H9 (cell line): Measurements from ENCODE around the gene CLCN3. TPM values are rescaled to one million over a fixed set of nuclear protein-coding genes. Genes with fewer than 3 reads are reported as not detected.

ENCODE experiments used
- DNase-seq: peaks from one replicate; pipeline ENCODE4 v3.0.0-alpha.2; 2017
- H2AFZ ChIP-seq: one replicate; pipeline ENCODE4 v1.6.1; 2013; ENCODE audit warnings: mild to moderate bottlenecking, low read length, control low read depth, moderate library complexity
- H2AK5ac ChIP-seq: 2 replicates; pipeline ENCODE4 v1.6.1; 2013; ENCODE audit warnings: low read length, control low read depth, mixed read lengths; ENCODE audit not compliant: insufficient read length
- H2BK120ac ChIP-seq: one replicate; pipeline ENCODE4 v1.6.1; 2013; ENCODE audit warnings: low read depth, mild to moderate bottlenecking, low read length, control low read depth, inconsistent platforms; ENCODE audit not compliant: poor library complexity, severe bottlenecking
- H2BK12ac ChIP-seq: 2 replicates; pipeline ENCODE4 v1.6.1; 2013; ENCODE audit warnings: low read length, control low read depth, mixed read lengths, low read depth; ENCODE audit not compliant: insufficient read length
- H2BK15ac ChIP-seq: 2 replicates; pipeline ENCODE4 v1.6.1; 2013; ENCODE audit warnings: low read depth, low read length, control low read depth
- H2BK20ac ChIP-seq: one replicate; pipeline ENCODE4 v1.6.1; 2013; ENCODE audit warnings: low read depth, mild to moderate bottlenecking, low read length, control low read depth, inconsistent platforms; ENCODE audit not compliant: poor library complexity, severe bottlenecking
- H2BK5ac ChIP-seq: 2 replicates; pipeline ENCODE4 v1.6.1; 2013; ENCODE audit warnings: low read length, control low read depth, mixed read lengths; ENCODE audit not compliant: insufficient read length
- H3K14ac ChIP-seq: 2 replicates; pipeline ENCODE4 v1.6.1; 2013; ENCODE audit warnings: low read length, control low read depth; ENCODE audit not compliant: insufficient read depth
- H3K18ac ChIP-seq: 2 replicates; pipeline ENCODE4 v1.6.1; 2013; ENCODE audit warnings: low read depth, mild to moderate bottlenecking, mixed read lengths, low read length, control low read depth; ENCODE audit not compliant: insufficient read length
- H3K23ac ChIP-seq: 2 replicates; pipeline ENCODE4 v1.6.1; 2013; ENCODE audit warnings: low read length, control low read depth, mixed read lengths, low read depth; ENCODE audit not compliant: insufficient read length
- H3K23me2 ChIP-seq: 2 replicates; pipeline ENCODE4 v1.6.1; 2013; ENCODE audit warnings: low read depth, mild to moderate bottlenecking, mixed read lengths, low read length, control low read depth; ENCODE audit not compliant: insufficient read length, poor library complexity, severe bottlenecking
- H3K27ac ChIP-seq: 2 replicates; pipeline ENCODE4 v1.5.1; 2013; ENCODE audit warnings: low read length, control low read depth, mixed read lengths, low read depth; ENCODE audit not compliant: insufficient read length
- H3K27me3 ChIP-seq: 2 replicates; pipeline ENCODE4 v1.6.1; 2013; ENCODE audit warnings: low read length, control low read depth, inconsistent platforms; ENCODE audit not compliant: insufficient read depth
- H3K4ac ChIP-seq: 2 replicates; pipeline ENCODE4 v1.6.1; 2013; ENCODE audit warnings: low read depth, mild to moderate bottlenecking, control low read depth, inconsistent platforms, low read length, moderate library complexity
- H3K4me1 ChIP-seq: 2 replicates; pipeline ENCODE4 v1.6.1; 2013; ENCODE audit warnings: low read length, control low read depth, inconsistent platforms; ENCODE audit not compliant: insufficient read depth
- H3K4me2 ChIP-seq: 2 replicates; pipeline ENCODE4 v1.6.1; 2013; ENCODE audit warnings: low read length, control low read depth, mixed read lengths; ENCODE audit not compliant: insufficient read length, insufficient read depth
- H3K56ac ChIP-seq: 2 replicates; pipeline ENCODE4 v1.6.1; 2013; ENCODE audit warnings: low read depth, mild to moderate bottlenecking, mixed read lengths, low read length, control low read depth; ENCODE audit not compliant: insufficient read length
- H3K79me1 ChIP-seq: 2 replicates; pipeline ENCODE4 v1.6.1; 2013; ENCODE audit warnings: low read depth, mild to moderate bottlenecking, moderate library complexity, low read length, control low read depth, inconsistent platforms; ENCODE audit not compliant: insufficient read depth, poor library complexity, severe bottlenecking
- H3K79me2 ChIP-seq: 2 replicates; pipeline ENCODE4 v1.6.1; 2013; ENCODE audit warnings: low read length, control low read depth, inconsistent platforms; ENCODE audit not compliant: insufficient read depth
- H3K9ac ChIP-seq: 2 replicates; pipeline ENCODE4 v1.6.1; 2013; ENCODE audit warnings: low read length, control low read depth, mixed read lengths; ENCODE audit not compliant: insufficient read length; ENCODE audit errors: extremely low read depth
- H3K9me3 ChIP-seq: one replicate; pipeline ENCODE4 v1.6.1; 2013; ENCODE audit warnings: low read depth, low read length, inconsistent platforms; ENCODE audit not compliant: control insufficient read depth
- H3T11ph ChIP-seq: one replicate; pipeline ENCODE4 v1.6.1; 2013; ENCODE audit warnings: mild to moderate bottlenecking, low read length, control low read depth, inconsistent platforms
- H4K20me1 ChIP-seq: one replicate; pipeline ENCODE4 v1.6.1; 2013; ENCODE audit not compliant: control insufficient read depth, insufficient read length, insufficient read depth
- H4K5ac ChIP-seq: 2 replicates; pipeline ENCODE4 v1.6.1; 2013; ENCODE audit warnings: low read depth, mild to moderate bottlenecking, mixed read lengths, low read length, control low read depth; ENCODE audit not compliant: insufficient read length
- H4K8ac ChIP-seq: replicated peaks from 2 replicates; pipeline ENCODE4 v1.6.1; 2013; ENCODE audit warnings: low read length, control low read depth, mixed read lengths, low read depth; ENCODE audit not compliant: insufficient read length
- H4K91ac ChIP-seq: 2 replicates; pipeline ENCODE4 v1.6.1; 2013; ENCODE audit warnings: low read depth, mild to moderate bottlenecking, moderate library complexity, mixed read lengths, low read length, control low read depth; ENCODE audit not compliant: insufficient read length
- H3K27ac Mint-ChIP-seq, 3 experiments: 2 replicates in 2 of 3; 3 replicates in 1 of 3; pipeline ENCODE4 v1.8.0; 2020 to 2021; ENCODE audit warnings: mixed read lengths in 3 of 3, mild to moderate bottlenecking in 1 of 3, moderate library complexity in 1 of 3
- H3K27me3 Mint-ChIP-seq: 2 replicates; pipeline ENCODE4 v1.8.0; 2021; ENCODE audit warnings: low read depth, mild to moderate bottlenecking, moderate library complexity, mixed read lengths
- H3K36me3 Mint-ChIP-seq, 3 experiments: 2 replicates in 2 of 3; 3 replicates in 1 of 3; pipeline ENCODE4 v1.8.0; 2020 to 2021; ENCODE audit warnings: low read depth in 3 of 3, mixed read lengths in 3 of 3; ENCODE audit not compliant: insufficient read depth in 1 of 3
- H3K4me1 Mint-ChIP-seq, 2 experiments: 2 replicates each; pipeline ENCODE4 v1.8.0; 2020; ENCODE audit warnings: mixed read lengths in 2 of 2
- H3K4me3 Mint-ChIP-seq, 2 experiments: 2 replicates in 1 of 2; 3 replicates in 1 of 2; pipeline ENCODE4 v1.8.0; 2020 to 2021; ENCODE audit warnings: mild to moderate bottlenecking in 2 of 2, mixed read lengths in 2 of 2, moderate library complexity in 1 of 2
- H3K9me3 Mint-ChIP-seq, 2 experiments: 2 replicates in 1 of 2; 3 replicates in 1 of 2; pipeline ENCODE4 v1.8.0; 2020; ENCODE audit warnings: mild to moderate bottlenecking in 2 of 2, mixed read lengths in 2 of 2, moderate library complexity in 1 of 2
- CTCF ChIP-seq: fragments of 200-600 bp; sonication (generic); conservative IDR thresholded peaks from 3 replicates; pipeline ENCODE4 v1.8.0; 2021; ENCODE audit warnings: antibody characterized with exemption, mild to moderate bottlenecking
- WGBS: extraction: QIAGEN DNeasy Blood & Tissue Kit; methylation state at CpG from one replicate; pipeline ENCODE4 v1.1.7; 2013; ENCODE audit warnings: missing lambda C conversion rate, low lambda C conversion rate, mixed read lengths; ENCODE audit not compliant: insufficient read length; ENCODE audit errors: extremely low coverage; 5-methylcytosine and 5-hydroxymethylcytosine counted together
- total RNA-seq: library from RNA; stranded (reverse); gene quantifications from 2 replicates; pipeline ENCODE4 v1.2.1, GENCODE V29; 2021

CLCN3 gene
- total RNA-seq, 1 experiment from 2014 or later, result 25.7 TPM

DNA sequence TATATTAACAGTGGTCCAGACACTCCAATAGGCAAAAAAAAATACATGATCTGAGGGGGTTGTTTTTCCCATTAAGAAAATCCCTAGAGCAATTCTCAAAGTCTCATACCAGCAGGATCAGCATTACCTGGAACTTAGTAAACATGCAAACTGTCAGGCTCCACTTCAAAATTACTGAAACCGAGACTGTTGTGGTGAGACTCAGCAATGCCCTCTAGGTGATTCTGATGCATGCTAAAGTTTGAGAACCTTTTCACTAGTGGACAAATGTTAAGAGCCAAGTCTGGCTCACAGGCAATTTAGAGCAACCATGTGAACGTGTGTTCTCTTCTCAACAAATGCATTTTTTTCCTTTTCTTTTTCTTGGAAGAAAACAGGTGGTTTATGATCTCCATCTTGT, 38.2 kb upstream of the CLCN3 start:
- Mint-ChIP-seq H3K27ac (no peak overlapping the region), H3K9me3 (no peaks in the 10 kb centered on the region)
- WGBS, result no CpG with 5 or more reads among the region's 2 CpGs

More for the DNA sequence above, 38.2 kb upstream of the CLCN3 start:
- Histone ChIP-seq H3K79me2 (no peaks in the 10 kb centered on the region), H3K56ac (no peak overlapping the region), H3K27ac (no peak overlapping the region), H2AK5ac (no peak overlapping the region), H4K20me1 (no peaks in the 10 kb centered on the region), H3K4ac (no peak overlapping the region), H3K14ac (no peak overlapping the region), H2AFZ (no peak overlapping the region), H3T11ph (no peak overlapping the region), H3K18ac (no peak overlapping the region), H3K4me2 (no peak overlapping the region), H2BK15ac (no peak overlapping the region), H3K4me1 (no peaks in the 10 kb centered on the region), H4K5ac (no peak overlapping the region), H2BK120ac (no peak overlapping the region), H3K23me2 (no peaks in the 10 kb centered on the region), H3K27me3 (no peaks in the 10 kb centered on the region), H3K9ac (no peak overlapping the region), H4K8ac (no peak overlapping the region), H2BK20ac (no peak overlapping the region), H3K79me1 (no peaks in the 10 kb centered on the region), H2BK5ac (no peak overlapping the region), H3K9me3 (no peaks in the 10 kb centered on the region), H2BK12ac (no peak overlapping the region), H4K91ac (no peak overlapping the region), H3K23ac (no peak overlapping the region)
- no peak for DNase-seq
- Mint-ChIP-seq H3K36me3 (peaks cover 0 to 7% (median 6%) of the 10 kb centered on the region in 3 experiments; a peak in 3 of 7 replicates), H3K27me3 (no peaks in the 10 kb centered on the region), H3K4me1 (no peaks in the 10 kb centered on the region), H3K4me3 (no peak overlapping the region)
- no peak for TF ChIP-seq CTCF
